Amniotic epithelial cell (primary cell): Measurements from ENCODE around the gene RAD51AP2.
"Not testable (repeated sequence)": the region's sequence is repeated elsewhere in the genome, so short reads cannot be mapped to it uniquely, and the experiment has no call there.

Experiments
- DNase-seq: peaks from one replicate; pipeline ENCODE4 v3.0.0-alpha.2; 2010; ENCODE audit warnings: low read depth

RAD51AP2 gene

DNA sequence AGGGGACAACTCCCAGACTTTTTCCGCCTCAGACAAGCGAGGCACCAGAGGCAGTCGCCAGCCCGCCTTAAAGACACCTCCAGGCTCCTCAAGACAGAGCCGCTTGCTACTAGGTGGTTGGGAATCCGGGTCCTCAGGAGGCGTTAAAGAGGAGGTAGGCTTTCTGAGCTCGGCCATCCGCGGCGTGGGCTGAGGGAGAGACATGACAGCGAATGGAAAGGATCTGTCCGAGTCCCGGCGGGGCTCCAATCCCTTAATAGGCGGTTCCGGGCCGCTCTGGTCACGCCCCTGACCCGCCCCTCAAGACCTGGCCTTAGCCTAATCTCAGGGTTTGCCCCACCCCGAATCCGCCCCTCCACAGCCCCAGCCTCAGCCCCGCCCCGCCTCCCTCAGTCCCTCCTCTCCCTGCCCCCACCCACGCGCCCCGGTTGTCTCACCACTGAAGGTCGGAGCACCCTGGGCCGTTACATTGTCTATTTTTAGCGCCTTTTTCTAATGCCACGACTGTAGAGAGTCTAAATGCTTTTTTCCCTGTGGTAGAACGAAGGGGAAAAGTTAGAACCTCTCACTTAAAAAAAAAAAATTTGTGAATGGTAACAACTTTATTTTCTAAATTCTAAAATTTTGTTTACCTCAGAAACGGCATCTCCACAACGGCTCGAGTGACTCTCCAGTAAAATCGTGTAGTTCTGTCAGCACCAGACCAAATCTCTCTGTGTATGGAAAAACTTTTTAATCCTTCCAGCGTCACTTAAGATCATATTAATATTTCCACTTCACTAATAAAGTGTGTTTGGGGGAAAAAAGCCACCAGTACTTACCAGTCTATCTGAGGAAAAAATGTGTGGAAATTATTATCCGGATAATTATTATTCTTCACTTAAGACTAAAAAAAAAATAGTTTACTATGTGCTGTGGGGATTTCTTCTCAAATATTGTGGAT is at the start of gene RAD51AP2:
Gene RAD51AP2 (minus strand): TSS at position 229 of the 943 bp plus-strand sequence. CDS start 25 bp downstream, at position 204.
- DNase-seq = peak; percentile 78

DNA sequence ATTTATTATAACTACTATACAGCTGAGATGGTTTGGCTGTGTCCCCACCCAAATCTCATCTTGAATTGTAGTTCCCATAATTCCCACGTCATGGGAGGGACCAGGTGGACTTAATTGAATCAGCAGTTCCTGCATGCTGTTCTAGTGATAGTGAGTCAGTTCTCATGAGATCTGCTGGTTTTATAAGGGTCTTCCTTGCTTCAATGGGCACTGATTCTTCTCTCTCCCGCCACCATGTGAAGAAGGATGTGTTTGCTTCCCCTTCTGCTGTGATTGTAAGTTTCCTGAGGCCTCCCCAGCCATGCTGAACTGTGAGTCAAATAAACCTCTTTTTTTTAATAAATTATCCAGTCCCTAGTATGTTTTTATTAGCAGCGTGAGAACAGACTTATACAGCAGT is 47.5 kb upstream of the RAD51AP2 start:
- not testable (repeated sequence) for DNase-seq

DNA sequence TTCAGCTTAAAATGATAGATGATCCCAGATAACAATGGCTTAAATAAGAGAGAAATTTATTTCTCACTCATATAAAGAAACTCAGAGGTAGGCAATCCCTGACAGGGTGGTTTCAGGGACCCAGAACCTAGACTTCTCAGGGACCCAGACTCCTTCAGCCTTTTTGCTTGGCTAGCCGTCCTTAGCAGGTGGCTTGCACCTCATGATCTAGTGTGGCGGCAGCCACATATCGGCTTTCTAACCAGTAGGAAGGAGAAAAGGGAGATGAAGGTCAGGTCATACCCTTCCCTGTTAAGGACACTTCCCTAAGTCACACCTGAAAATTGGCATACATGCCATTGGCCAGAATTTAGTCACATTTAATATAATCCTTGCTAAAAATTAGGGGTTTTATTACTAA is 40.6 kb upstream of the RAD51AP2 start:
- DNase-seq = no peak

DNA sequence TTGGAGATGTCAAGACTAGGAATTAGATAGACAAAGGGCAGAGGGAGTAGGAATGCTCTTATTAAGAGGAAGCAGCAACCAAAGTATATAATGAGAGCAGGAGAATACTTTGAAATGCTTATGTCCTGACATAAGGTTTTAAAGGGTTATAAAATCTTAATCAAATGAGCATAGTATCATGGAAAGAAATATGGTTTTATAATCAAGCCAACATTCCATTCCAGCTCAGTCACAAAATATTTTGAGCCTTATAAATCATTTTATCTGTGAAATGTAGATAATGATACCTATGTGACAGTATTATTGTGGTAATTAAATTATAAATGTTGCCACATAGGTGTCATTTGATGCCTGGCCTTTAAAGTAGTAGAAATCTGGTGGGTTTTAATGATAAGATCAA is 39.8 kb upstream of the RAD51AP2 start:
- no peak for DNase-seq

DNA sequence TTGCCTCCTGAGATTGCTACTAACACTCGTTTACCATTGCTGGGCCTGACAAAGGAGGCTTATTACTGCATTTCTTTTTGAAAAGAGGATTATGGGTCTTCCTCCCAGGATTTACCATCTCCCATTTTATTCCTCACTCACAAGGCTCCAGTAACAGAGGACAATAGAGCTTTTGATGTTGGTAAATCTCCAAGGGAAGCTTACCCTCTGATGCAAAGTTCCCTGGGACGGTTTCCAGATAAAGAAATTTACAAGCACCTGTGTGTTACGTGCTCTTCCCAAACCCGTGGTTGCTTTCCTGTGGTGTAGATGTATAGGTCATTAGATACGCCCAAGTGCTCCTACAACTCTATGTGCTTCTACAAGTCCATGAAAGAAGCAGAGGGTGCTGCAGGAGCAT is 39.4 kb upstream of the RAD51AP2 start:
- DNase-seq = no peak

DNA sequence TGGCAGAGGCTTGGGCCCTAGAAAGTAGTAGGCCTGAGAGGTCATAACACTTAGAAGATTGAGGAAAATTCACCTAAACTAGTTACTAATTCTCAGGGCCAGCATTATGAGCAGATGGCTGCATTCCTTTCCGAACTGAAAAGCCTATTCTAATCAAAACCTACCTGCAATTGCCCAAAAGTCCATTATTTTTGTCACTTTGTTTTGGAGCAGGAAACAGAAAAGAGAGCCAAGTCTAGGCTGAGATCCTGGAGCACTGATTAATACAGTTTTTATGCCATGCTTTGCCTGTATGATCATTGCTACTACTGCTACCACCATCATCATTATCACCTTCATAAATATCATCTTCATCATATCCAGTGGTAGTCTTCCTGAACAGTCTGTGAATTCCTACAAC is 36.9 kb upstream of the RAD51AP2 start:
- no peak for DNase-seq

DNA sequence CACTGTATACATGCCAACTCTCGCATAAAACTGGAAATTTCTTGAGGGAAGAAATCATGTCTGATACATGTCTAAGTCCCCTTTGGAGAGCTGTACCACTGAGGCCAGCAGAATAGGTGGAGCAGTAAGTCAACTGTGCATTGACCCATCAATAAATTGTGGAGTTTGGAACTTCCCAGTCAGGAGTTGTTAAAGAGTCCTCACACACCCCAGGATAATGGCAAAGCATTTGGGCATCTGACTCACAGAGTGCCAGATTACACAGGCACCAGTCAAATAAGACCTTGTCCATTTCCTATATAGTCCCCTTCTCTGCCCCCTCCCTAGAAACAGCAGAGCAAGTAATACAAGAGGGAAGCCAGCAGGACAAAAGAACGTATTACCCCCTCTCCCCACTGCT is 32.7 kb upstream of the RAD51AP2 start:
- DNase-seq = no peak

DNA sequence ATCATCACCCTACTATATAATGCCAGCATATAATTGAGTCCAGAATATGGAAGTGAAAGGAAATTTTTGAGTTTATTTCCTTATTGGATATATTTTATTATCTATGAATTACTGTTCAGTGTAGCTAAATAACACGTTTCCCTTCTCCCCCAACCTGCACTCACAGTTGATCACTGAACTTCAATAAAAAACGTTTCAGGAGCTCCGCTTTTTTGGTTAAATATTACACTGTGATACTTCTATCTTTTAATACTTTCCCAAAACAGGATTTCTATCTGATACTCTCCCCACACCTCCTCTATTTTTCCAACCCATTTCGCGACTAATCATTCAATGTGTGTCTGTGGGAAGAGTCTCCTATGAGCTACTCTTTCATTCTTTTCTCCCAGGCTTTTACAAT is 29.5 kb upstream of the RAD51AP2 start:
- DNase-seq = no peak

DNA sequence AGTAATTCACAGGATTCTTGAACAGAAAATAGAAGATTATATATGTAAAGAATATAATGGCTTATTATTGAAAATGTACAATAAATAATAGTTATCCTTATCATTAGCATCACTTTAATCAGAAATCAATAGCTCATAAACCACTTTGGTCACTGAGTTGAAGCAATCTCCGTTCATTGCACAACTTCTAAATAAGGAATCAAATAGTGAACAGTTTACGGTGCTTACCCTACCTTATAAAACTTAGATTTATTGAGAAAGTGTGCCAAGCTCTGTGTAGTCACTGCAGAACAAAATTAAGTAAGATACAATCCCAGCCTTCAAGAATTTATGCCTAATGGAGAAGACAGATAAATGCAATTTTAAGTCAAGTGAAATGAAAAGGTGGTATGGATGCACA is 29.0 kb upstream of the RAD51AP2 start:
- DNase-seq = no peak

DNA sequence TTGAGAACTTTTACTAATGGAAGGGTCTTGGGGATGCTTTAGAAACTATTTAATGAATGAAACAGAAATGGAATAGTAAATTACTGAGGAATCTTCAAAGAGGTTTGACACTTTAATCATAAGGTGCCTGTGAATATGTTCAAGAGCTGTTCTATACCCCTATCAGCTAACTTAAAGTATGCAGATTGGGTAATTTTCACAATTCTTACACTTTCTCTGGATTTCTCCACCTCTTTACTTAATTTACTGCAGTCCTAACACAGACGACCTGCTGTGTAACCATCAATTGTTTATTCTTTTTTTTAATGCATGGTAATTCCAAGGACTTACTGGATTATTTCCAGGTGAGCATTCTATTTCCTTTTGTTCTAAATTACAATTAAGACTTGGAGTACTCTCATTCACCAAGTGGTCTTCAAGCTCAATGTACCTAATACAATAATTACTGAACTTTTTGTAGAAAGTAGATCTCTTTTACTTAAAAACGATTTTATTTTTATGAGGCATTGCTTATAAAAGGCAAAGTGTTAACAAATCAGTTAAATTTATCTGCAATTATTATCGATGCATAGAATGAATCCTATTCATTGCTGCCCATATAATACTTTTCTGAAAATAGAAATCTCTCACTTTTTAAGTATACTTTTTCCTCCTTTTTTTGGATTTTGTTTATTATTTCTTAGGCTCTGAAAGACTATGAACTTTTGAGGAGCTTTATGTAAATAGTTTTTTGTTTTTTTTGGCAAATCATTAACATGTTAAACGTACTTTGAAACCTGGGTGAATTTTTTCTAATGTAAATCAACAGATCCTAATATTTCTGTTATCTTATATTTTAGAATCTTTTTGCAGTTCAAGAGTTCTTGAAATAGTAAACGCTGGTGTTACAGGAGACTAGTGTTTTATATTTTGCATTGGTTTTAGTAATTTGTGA is 27.7 kb upstream of the RAD51AP2 start:
- DNase-seq = no peak

DNA sequence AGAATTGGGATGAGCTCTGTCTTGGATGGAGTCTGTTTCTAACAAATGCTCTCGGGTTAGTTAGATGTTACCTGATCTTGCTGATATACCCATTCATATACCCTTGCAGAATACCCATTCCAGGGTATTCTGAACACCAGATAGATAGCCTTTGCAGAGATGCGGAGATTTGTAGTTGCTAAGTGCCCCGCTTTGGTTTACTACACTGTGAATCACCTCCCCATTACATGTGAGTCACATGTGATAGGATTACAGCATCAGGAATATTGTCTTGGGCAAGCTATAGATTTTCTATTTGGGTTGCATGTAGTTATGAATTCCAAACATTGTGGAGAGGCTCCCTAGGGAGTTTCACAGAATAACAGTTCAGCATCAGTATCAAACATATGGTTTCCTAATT is 26.0 kb upstream of the RAD51AP2 start:
- DNase-seq = no peak

DNA sequence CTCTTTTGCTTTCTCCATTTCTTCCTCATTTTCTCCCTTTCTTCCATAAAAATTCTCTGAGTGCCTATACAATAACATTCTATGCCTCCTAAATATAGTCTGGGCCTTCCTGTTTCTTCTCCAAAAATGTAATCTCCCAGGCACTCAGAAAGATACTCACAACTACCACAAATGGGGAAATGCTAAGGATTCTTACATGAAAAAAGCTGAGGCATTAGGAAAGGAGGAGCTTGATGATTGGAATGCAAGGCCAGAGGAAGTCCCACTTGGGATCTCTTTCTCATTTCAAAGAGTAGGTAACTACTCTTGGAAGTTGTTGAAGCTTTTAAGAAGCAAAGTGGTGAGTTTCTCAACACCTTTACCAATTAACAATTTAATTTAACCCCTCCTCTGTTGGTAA is 25.6 kb upstream of the RAD51AP2 start:
- DNase-seq = no peak

DNA sequence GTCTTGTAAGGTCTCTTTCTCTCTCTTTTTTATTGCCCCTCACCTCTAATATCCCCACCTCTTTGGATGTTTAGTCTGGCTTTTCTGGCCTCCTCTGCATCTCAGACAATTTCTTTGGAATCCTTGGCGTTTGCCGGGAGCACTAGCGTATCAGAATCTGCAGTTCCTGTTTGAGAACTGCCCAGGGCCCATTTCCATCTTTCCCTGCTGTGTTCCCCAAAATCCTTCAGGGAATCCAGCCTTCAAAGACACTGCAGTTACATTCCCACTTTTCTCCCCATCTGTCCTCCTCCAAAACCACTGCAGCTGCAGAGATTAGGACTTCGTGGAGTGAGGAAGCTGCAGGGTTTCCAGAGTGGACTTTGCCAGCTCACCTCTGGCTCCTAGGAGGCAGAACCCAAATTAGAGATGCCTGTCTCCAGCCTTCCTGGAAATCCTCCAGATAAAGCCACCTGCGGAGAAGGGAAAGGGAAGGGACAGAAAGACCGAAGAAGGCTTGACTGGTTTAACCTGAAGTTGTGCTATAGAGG is 25.0 kb upstream of the RAD51AP2 start:
- no peak for DNase-seq

DNA sequence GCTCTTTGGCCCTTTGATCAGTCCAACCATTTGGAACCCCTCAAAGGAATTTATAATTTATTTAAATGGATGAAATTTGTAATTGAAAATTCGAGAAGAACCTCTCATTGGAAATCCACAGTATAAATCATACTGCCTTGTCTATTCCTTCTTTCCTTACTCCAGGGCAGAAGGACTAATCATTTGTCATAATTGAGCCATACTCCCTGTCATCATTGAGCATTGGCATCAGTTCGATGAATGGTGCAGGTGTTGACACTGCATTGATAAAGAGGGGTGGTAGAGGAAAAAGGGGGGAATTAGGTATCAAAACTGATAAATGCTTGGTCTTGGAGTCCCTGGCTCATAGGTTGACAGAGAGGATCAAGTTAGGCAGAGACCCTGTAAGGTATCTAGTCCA is 24.2 kb upstream of the RAD51AP2 start:
- DNase-seq = no peak

DNA sequence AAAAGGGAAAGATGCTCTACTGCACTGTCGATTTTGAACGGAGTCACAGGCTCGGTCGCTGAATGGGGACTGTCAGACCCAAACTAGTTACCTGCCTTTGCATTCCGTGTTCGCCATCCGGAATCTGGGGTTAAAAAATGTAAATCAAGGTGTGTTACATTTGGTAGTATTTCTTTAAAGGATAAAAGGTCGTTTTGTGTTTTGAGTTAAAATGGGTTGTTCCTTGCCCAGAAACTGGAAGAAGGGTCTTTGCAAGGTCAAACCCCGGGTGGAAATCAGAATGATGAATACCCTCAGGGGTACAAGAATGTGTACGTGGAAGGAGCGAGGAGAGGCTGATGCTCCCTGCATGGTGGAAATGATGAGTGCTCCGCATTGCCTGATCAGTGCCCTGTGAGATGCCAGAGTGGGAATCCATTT is 23.3 kb upstream of the RAD51AP2 start:
- no peak for DNase-seq

DNA sequence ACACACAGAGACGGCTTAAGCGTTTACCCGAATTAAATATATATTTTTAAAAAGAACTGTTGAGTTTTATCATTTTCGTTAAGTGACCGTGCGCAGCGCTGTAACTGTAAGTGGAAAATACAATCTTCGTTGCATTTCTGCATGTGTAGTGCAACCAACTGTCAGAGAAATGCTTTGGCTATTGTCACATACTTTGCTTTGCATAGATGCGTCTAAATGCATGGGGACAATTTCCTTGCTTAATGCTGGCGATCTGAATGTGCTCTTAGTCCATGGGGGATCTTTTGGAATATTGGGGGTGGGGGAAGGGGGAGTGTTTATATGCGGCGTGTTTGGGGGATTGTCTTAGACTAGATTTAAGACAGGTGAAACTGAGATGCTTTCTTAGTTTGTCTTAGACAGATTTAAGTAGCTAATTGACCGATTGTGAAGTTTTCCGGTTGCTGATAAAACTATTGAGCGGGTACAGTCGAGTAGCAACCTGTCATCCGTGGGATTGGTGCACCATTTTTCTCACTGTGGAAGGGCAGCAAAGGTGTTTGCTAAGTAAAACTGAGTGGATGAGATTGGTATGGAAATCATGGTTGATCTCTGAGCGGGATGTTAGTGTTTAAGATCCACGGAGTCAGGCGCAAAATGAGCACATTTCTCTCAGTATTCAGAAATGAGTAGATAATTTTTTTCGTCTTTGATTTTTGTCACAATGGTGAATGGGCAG is 22.7 kb upstream of the RAD51AP2 start:
- no peak for DNase-seq

DNA sequence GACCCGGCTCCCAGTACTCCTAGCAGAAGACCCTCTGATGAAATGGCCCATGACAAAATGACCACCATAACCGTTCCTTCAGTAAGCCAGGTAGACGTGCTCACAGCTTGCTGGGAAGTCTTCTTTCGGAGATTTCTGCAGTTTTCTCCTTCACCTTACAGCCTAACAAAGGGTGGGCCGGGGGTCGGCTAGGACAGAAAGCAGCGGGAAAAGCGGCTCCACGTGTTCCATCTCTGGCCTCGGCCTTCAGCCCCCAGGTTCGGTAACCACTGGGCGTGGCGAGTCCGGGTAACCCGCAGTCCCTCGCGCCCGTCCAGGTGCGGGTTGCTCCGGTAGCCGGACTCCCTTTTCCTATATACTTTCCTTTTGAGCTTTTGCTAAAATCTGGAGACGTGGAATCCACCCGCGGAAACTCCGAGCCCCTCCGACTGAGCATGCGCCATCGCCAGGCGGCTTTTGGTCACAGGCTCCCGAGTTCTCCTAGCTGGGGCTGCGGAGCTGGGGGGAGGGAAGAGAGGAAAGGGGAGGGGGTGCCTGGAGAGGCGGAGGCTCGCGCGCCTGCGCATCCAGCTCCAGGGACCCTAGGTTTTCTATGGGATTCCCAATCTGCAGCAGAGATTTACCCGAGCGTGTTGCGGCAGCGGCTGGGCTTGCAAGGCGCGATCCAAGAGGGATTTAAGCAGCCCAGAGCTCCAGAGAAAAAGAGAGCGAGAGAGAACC is 22.0 kb upstream of the RAD51AP2 start, which contains the start of gene VSNL1:
Gene VSNL1 (plus strand): TSS at position 604 of the 720 bp plus-strand sequence. CDS start 51,379 bp downstream, outside the sequence.
- peak; percentile 61 for DNase-seq

DNA sequence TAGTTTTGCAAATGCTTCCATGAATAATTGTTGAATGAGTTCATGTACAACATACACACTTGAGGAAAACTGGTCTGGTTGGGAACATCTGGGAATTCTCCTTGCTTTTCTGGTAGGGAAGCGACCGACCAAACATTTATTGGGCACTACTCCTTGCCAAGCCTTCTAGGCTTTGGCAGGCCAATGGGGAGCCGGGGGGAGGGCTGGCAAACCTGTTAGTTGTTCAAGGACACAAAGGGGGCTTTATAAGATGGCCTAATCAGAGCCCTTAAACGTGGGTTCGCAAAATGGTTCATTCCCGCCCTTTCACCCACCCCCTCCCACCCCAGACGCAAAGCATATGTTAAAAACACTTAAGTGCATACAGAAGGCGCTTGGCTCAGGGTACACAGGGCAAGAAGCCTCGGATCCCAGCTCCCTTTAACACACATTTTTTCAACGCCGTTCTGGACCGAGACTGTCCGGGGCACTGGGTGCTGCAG is 21.4 kb upstream of the RAD51AP2 start:
- no peak for DNase-seq

DNA sequence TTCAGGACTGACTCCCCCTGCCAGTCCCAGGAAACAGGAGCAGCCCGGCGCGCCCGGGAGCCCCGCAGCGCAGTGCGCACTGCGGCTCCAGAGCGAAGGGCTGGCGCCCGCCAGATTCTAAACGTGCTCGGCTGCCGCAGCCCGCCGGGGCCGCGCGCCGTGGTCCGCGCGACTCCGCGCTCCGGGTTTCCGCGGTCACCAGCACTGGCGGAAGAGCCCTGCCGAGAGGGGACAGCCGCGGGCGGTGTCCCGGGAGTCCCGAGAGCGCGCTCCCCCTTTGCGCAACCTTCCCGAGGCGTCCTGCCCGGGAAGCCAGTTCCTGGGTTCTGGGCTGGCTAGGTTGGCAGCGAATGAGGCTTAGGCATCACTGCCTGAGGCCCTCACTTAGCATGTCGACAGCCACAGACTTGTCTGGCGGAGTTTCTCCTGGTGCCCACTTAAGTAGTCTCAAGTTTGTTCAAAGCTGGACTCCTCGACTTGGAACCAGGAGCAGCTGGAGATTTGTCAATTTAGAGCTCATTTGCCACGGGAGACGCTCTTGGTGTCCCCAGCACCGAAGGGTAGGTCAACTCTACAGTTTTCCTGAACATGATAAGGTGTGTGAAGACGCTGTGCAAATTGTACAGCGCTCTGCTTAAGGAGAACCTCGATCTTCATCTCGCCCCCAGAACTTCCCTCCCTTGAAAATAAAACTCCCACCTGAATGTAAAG is 20.8 kb upstream of the RAD51AP2 start:
- peak; percentile 32 for DNase-seq
